Measurements from ENCODE around the gene SOX13.
"Not testable (repeated sequence)": the region's sequence is repeated elsewhere in the genome, so short reads cannot be mapped to it uniquely, and the experiment has no call there.

Gene SOX13

GRCh38 chr1:204044448-204044847 lies 28.5 kb upstream of the SOX13 start:
- no peak overlapping the region for H3K4me2 ChIP-seq (ENCODE audit: low read length)
- no peak overlapping the region for H3K4me3 ChIP-seq (ENCODE audit: low read length)
- no peaks in the 10 kb centered on the region for H3K4me1 ChIP-seq (ENCODE audit: control insufficient read depth, low read length)
- no peak for TF ChIP-seq EZH2phosphoT487 (IDR thresholded peaks at IDR 0.05; ENCODE audit: borderline replicate concordance, low read length)
- TF ChIP-seq CTCF (IDR thresholded peaks at IDR 0.05; ENCODE audit: low read depth, low read length, poor library complexity, severe bottlenecking) = no peak
- no peaks in the 10 kb centered on the region for H3K9me2 ChIP-seq (replicated peaks; ENCODE audit: control insufficient read depth, low read length)
- no peaks in the 10 kb centered on the region for H3F3A ChIP-seq (ENCODE audit: control insufficient read depth, insufficient read depth)
- no peak overlapping the region for H3K27ac ChIP-seq (ENCODE audit: low read depth, low read length)
- H4K20me1 ChIP-seq (ENCODE audit: control insufficient read depth, insufficient read depth, low read depth, low read length) = no peaks in the 10 kb centered on the region
- no peaks in the 10 kb centered on the region for H3K27me3 ChIP-seq (ENCODE audit: control insufficient read depth, low read length)
- H3K9me3 ChIP-seq (ENCODE audit: control insufficient read depth, insufficient read depth, low read length) = no peaks in the 10 kb centered on the region
- no peaks in the 10 kb centered on the region for H3K79me2 ChIP-seq (ENCODE audit: control insufficient read depth, low read length)
- H3K36me3 ChIP-seq (ENCODE audit: control insufficient read depth, low read length) = no peaks in the 10 kb centered on the region

GRCh38 chr1:204045430-204045829 lies 27.5 kb upstream of the SOX13 start:
- Histone ChIP-seq H3K79me2 (ENCODE audit: control insufficient read depth, low read length) (no peaks in the 10 kb centered on the region), H3F3A (ENCODE audit: control insufficient read depth, insufficient read depth) (no peaks in the 10 kb centered on the region), H4K20me1 (ENCODE audit: control insufficient read depth, insufficient read depth, low read depth, low read length) (no peaks in the 10 kb centered on the region), H3K4me1 (ENCODE audit: control insufficient read depth, low read length) (no peaks in the 10 kb centered on the region), H3K27ac (ENCODE audit: low read depth, low read length) (no peak overlapping the region), H3K9me2 (replicated peaks; ENCODE audit: control insufficient read depth, low read length) (no peaks in the 10 kb centered on the region), H3K36me3 (ENCODE audit: control insufficient read depth, low read length) (no peaks in the 10 kb centered on the region), H3K27me3 (ENCODE audit: control insufficient read depth, low read length) (no peaks in the 10 kb centered on the region), H3K9me3 (ENCODE audit: control insufficient read depth, insufficient read depth, low read length) (no peaks in the 10 kb centered on the region), H3K4me3 (ENCODE audit: low read length) (no peak overlapping the region), H3K4me2 (ENCODE audit: low read length) (no peak overlapping the region)
- no peak for TF ChIP-seq CTCF (IDR thresholded peaks at IDR 0.05; ENCODE audit: low read depth, low read length, poor library complexity, severe bottlenecking)
- no peak for TF ChIP-seq EZH2phosphoT487 (IDR thresholded peaks at IDR 0.05; ENCODE audit: borderline replicate concordance, low read length)

- Histone ChIP-seq H3K27me3 (ENCODE audit: control insufficient read depth, low read length) (no peaks in the 10 kb centered on the region), H3K4me1 (ENCODE audit: control insufficient read depth, low read length) (no peaks in the 10 kb centered on the region), H3K9me2 (replicated peaks; ENCODE audit: control insufficient read depth, low read length) (no peaks in the 10 kb centered on the region), H3K36me3 (ENCODE audit: control insufficient read depth, low read length) (no peaks in the 10 kb centered on the region), H3K4me3 (ENCODE audit: low read length) (no peak overlapping the region), H3K4me2 (ENCODE audit: low read length) (no peak overlapping the region), H3K9me3 (ENCODE audit: control insufficient read depth, insufficient read depth, low read length) (no peaks in the 10 kb centered on the region), H3K79me2 (ENCODE audit: control insufficient read depth, low read length) (no peaks in the 10 kb centered on the region), H4K20me1 (ENCODE audit: control insufficient read depth, insufficient read depth, low read depth, low read length) (no peaks in the 10 kb centered on the region), H3K27ac (ENCODE audit: low read depth, low read length) (no peak overlapping the region), H3F3A (ENCODE audit: control insufficient read depth, insufficient read depth) (no peaks in the 10 kb centered on the region)
- TF ChIP-seq EZH2phosphoT487 (IDR thresholded peaks at IDR 0.05; ENCODE audit: borderline replicate concordance, low read length) (no peak), CTCF (IDR thresholded peaks at IDR 0.05; ENCODE audit: low read depth, low read length, poor library complexity, severe bottlenecking) (no peak)
Observed at GRCh38 chr1:204046346-204046745, 26.6 kb upstream of the SOX13 start.

- not testable (repeated sequence) for H3K27ac ChIP-seq (ENCODE audit: low read depth, low read length); H3K4me3 ChIP-seq (ENCODE audit: low read length); H3K4me2 ChIP-seq (ENCODE audit: low read length); H3K9me3 ChIP-seq (ENCODE audit: control insufficient read depth, insufficient read depth, low read length); H4K20me1 ChIP-seq (ENCODE audit: control insufficient read depth, insufficient read depth, low read depth, low read length); H3K27me3 ChIP-seq (ENCODE audit: control insufficient read depth, low read length); H3F3A ChIP-seq (ENCODE audit: control insufficient read depth, insufficient read depth); H3K4me1 ChIP-seq (ENCODE audit: control insufficient read depth, low read length); H3K9me2 ChIP-seq (replicated peaks; ENCODE audit: control insufficient read depth, low read length); H3K79me2 ChIP-seq (ENCODE audit: control insufficient read depth, low read length); H3K36me3 ChIP-seq (ENCODE audit: control insufficient read depth, low read length)
Observed at GRCh38 chr1:204048796-204049195, 24.1 kb upstream of the SOX13 start.

All from DOHH2 (cell line).